ENCODE measurements around the gene CA9. TPM values are rescaled to one million over a fixed set of nuclear protein-coding genes. Genes with fewer than 3 reads are reported as not detected.
A peak's percentile ranks its signal among the peaks of the same experiment; 100 is the strongest.

The CA9 gene
- polyA plus RNA-seq, 1 experiment, result 1.2 TPM

GRCh38 chr9:35728041-35728971, 54.6 kb downstream of the CA9 start:
- Histone ChIP-seq H3K27me3 (ENCODE audit: control insufficient read depth, insufficient read depth, low read length) (no peaks in the 10 kb centered on the region), H3K4me3 (ENCODE audit: low read depth, low read length) (peak overlapping the region; percentile 98), H3K9me3 (ENCODE audit: control insufficient read depth, insufficient read depth, low read length) (no peaks in the 10 kb centered on the region; the same call in 1 of the 2 replicates), H3K27ac (ENCODE audit: low read depth, low read length) (peak overlapping the region; percentile 98)
- ChIA-PET POLR2A (interaction anchor here (0.5 to 4.4 kb wide), 25 partner anchors 8 to 218 kb away, joined by 3 to 101 read pairs (median 5); partner anchors contain the start of genes ARHGEF39, CCDC107, GBA2 and HINT2), CTCF (interaction anchor here (0.5 to 5.8 kb wide), 16 partner anchors 8 to 183 kb away, joined by 3 to 35 read pairs (median 5); partner anchors contain the start of genes ARHGEF39, CCDC107 and RMRP)
- TF ChIP-seq CTCF (IDR thresholded peaks at IDR 0.05; ENCODE audit: low read depth, low read length), result no peak
- DNase-seq (ENCODE audit: low read depth, low spot score), result peak; percentile 74

GRCh38 chr9:35729101-35729500, 55.4 kb downstream of the CA9 start:
- POLR2A ChIA-PET, result interaction anchor here (1.1 to 4.4 kb wide), 10 partner anchors 19 to 125 kb away, joined by 4 to 101 read pairs (median 9); partner anchors contain the start of genes ARHGEF39, CCDC107, GBA2 and RGP1

GRCh38 chr9:35729700-35730485, 56.2 kb downstream of the CA9 start:
- Histone ChIP-seq H3K9me3 (ENCODE audit: control insufficient read depth, insufficient read depth, low read length) (no peaks in the 10 kb centered on the region; the same call in 1 of the 2 replicates), H3K4me3 (ENCODE audit: low read depth, low read length) (peak overlapping the region; percentile 98), H3K27me3 (ENCODE audit: control insufficient read depth, insufficient read depth, low read length) (no peaks in the 10 kb centered on the region), H3K27ac (ENCODE audit: low read depth, low read length) (peak overlapping the region; percentile 80)
- POLR2A ChIA-PET, result interaction anchor here (1.2 to 4.4 kb wide), 7 partner anchors 27 to 69 kb away, joined by 3 to 101 read pairs (median 9); partner anchors contain the start of genes ARHGEF39, CA9 and TPM2
- TF ChIP-seq CTCF (IDR thresholded peaks at IDR 0.05; ENCODE audit: low read depth, low read length), result peak; percentile 74
- CTCF ChIA-PET, result interaction anchor here (0.9 to 5.8 kb wide), 10 partner anchors 9 to 152 kb away, joined by 3 to 30 read pairs (median 4); partner anchors contain the start of genes ARHGEF39, CCDC107, HINT2 and RMRP
- peak; percentile 69 for DNase-seq (ENCODE audit: low read depth, low spot score)

More at GRCh38 chr9:35729101-35729500, 55.4 kb downstream of the CA9 start:
- Histone ChIP-seq H3K4me3 (ENCODE audit: low read depth, low read length) (peak overlapping the region; percentile 98), H3K27ac (ENCODE audit: low read depth, low read length) (peak overlapping the region; percentile 80), H3K27me3 (ENCODE audit: control insufficient read depth, insufficient read depth, low read length) (no peaks in the 10 kb centered on the region), H3K9me3 (ENCODE audit: control insufficient read depth, insufficient read depth, low read length) (no peaks in the 10 kb centered on the region; the same call in 1 of the 2 replicates)
- CTCF ChIA-PET, result interaction anchor here (0.5 to 5.8 kb wide), 7 partner anchors 10 to 71 kb away, joined by 3 to 30 read pairs (median 7); partner anchors contain the start of genes ARHGEF39, CCDC107 and RMRP
- no peak for DNase-seq (ENCODE audit: low read depth, low spot score)
- TF ChIP-seq CTCF (IDR thresholded peaks at IDR 0.05; ENCODE audit: low read depth, low read length), result no peak

DNA sequence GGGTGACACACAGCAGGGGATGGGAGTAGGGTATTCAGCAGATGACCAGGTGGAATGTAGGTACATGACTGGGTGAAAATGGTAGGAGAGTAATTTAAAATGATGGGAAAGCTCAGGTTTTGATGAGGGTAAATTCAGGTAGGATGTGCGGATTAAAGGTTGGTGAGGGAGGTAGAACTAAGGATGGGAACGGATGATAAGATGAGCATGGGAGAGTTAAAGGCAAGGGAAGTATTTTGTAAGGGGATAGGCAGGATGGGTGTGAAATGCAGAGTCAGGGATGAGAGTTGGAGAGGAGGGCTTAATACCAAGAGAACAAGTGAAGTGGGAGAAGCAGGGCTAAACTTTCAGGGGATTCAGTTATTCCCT, 56.7 kb downstream of the CA9 start:
- no peaks in the 10 kb centered on the region for H3K27me3 ChIP-seq (ENCODE audit: control insufficient read depth, insufficient read depth, low read length)
- H3K27ac ChIP-seq (ENCODE audit: low read depth, low read length), result peak overlapping the region; percentile 80
- H3K9me3 ChIP-seq (ENCODE audit: control insufficient read depth, insufficient read depth, low read length), result no peaks in the 10 kb centered on the region; the same call in 1 of the 2 replicates
- H3K4me3 ChIP-seq (ENCODE audit: low read depth, low read length), result peak overlapping the region; percentile 98
- ChIA-PET POLR2A (interaction anchor here (1.2 to 4.2 kb wide), 5 partner anchors 26 to 57 kb away, joined by 3 to 58 read pairs (median 9); partner anchors contain the start of genes CA9 and TPM2), CTCF (interaction anchor here (0.5 to 5.8 kb wide), 10 partner anchors 8 to 237 kb away, joined by 3 to 30 read pairs (median 4); partner anchors contain the start of genes CCDC107, HINT2 and RMRP)
- no peak for TF ChIP-seq CTCF (IDR thresholded peaks at IDR 0.05; ENCODE audit: low read depth, low read length)
- no peak for DNase-seq (ENCODE audit: low read depth, low spot score)

Small RNA genes lying within 50 kb of the gene (small RNA-seq; reads per million reads assigned to genes)
- gene RMRP (ENCODE audit: insufficient read length, low read depth), result not detected
- not detected for gene RN7SL22P (ENCODE audit: insufficient read length, low read depth)

Other genes starting within 250 kb of the CA9 start
- gene RUSC2, start 183.8 kb upstream of the CA9 start, polyA plus RNA-seq (2011; rRNA removed), result 17.4 and 19.3 TPM in 2 replicates
- gene TESK1, start 68.7 kb upstream of the CA9 start, polyA plus RNA-seq (2011; rRNA removed), result 12.8 and 14.5 TPM in 2 replicates
- 0.86 and 1.0 TPM in 2 replicates for gene CD72, start 55.5 kb upstream of the CA9 start, polyA plus RNA-seq (2011; rRNA removed)
- not detected in 2 replicates for gene SIT1, start 23.0 kb upstream of the CA9 start, polyA plus RNA-seq (2011; rRNA removed)
- gene RMRP, start 15.9 kb upstream of the CA9 start, polyA plus RNA-seq (2011; rRNA removed), result 173 and 306 TPM in 2 replicates
- 11.8 TPM in 2 replicates for gene CCDC107, start 15.6 kb upstream of the CA9 start, polyA plus RNA-seq (2011; rRNA removed)
- gene ARHGEF39, start 8.7 kb upstream of the CA9 start, polyA plus RNA-seq (2011; rRNA removed), result 1.1 and 1.2 TPM in 2 replicates
- gene TPM2, start 16.0 kb downstream of the CA9 start, polyA plus RNA-seq (2011; rRNA removed), result 1,535 and 1,633 TPM in 2 replicates
- gene TLN1, start 58.3 kb downstream of the CA9 start, polyA plus RNA-seq (2011; rRNA removed), result 165 and 224 TPM in 2 replicates
- 51.1 and 58.1 TPM in 2 replicates for gene CREB3, start 58.7 kb downstream of the CA9 start, polyA plus RNA-seq (2011; rRNA removed)
- gene GBA2, start 75.3 kb downstream of the CA9 start, polyA plus RNA-seq (2011; rRNA removed), result 32.9 and 34.7 TPM in 2 replicates
- gene RGP1, start 75.4 kb downstream of the CA9 start, polyA plus RNA-seq (2011; rRNA removed), result 20.2 and 20.7 TPM in 2 replicates
- not detected in 2 replicates for gene MSMP, start 80.3 kb downstream of the CA9 start, polyA plus RNA-seq (2011; rRNA removed)
- gene NPR2, start 117.7 kb downstream of the CA9 start, polyA plus RNA-seq (2011; rRNA removed), result 31.9 and 44.6 TPM in 2 replicates
- 0.56 and 0.58 TPM in 2 replicates for gene SPAG8, start 138.3 kb downstream of the CA9 start, polyA plus RNA-seq (2011; rRNA removed)
- 17.5 and 18.5 TPM in 2 replicates for gene HINT2, start 141.1 kb downstream of the CA9 start, polyA plus RNA-seq (2011; rRNA removed)
- not detected in 2 replicates for gene FAM221B, start 154.8 kb downstream of the CA9 start, polyA plus RNA-seq (2011; rRNA removed)
- 3.3 and 4.7 TPM in 2 replicates for gene TMEM8B, start 155.3 kb downstream of the CA9 start, polyA plus RNA-seq (2011; rRNA removed)
- not detected in 2 replicates for gene OR13J1, start 196.5 kb downstream of the CA9 start, polyA plus RNA-seq (2011; rRNA removed)
- 2.7 and 3.0 TPM in 2 replicates for gene HRCT1, start 232.3 kb downstream of the CA9 start, polyA plus RNA-seq (2011; rRNA removed)
- 0.17 and 0.27 TPM in 2 replicates for gene SPAAR, start 235.6 kb downstream of the CA9 start, polyA plus RNA-seq (2011; rRNA removed)